ENCODE data around the gene PHACTR1. TPM values are rescaled to one million over a fixed set of nuclear protein-coding genes. Genes with fewer than 3 reads are reported as not detected.

PHACTR1 gene
- polyA plus RNA-seq, 1 experiment = not detected

DNA sequence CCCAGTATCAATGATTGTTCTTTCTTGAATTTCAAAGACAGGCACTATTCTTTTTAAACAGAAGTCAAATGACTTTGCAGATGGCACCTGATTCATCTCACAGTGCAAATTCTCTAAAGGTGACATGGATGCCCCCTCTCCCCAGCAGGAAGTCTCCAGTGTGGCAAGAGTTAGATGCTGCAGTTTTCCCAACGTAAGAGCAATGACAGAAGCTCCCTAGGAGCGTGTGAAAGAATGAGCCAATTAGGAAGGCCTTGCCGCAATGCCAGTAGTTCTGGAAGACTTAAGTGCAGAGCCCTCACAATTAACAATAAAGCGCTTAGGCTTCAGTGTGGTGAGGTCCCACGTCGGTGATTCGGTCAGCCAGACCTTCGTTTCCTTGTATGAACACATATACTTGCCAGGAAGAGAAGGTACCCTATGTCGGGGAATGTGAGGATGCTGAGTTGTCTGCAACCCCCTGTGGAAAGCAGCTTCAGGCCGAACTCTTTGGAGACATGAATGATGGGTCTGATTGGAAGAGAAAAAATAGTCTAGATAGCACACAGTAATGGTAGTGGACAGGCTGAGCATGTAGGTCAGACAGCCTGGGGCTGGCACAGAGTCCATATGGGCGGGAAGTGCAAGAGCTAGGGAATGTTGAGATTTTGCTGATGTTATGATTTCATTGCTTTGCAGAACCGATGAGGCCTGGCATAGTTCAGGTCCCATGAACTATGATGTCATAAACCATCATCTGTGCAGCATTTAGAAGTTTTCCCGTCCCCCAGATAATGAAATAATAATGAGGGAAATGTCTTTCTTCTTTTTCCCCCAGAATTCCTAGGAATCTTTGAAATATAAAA, 132.6 kb downstream of the PHACTR1 start:
- POLR2A ChIA-PET = no interaction called here
- no peak for TF ChIP-seq CTCF (IDR thresholded peaks at IDR 0.05; ENCODE audit: low read depth, low read length)
- Histone ChIP-seq H3K27ac (ENCODE audit: low read depth, low read length) (no peak overlapping the region), H3K4me3 (ENCODE audit: low read depth, low read length) (no peak overlapping the region), H3K27me3 (ENCODE audit: control insufficient read depth, insufficient read depth, low read length) (no peaks in the 10 kb centered on the region), H3K9me3 (ENCODE audit: control insufficient read depth, insufficient read depth, low read length) (no peaks in the 10 kb centered on the region; the same call in 1 of the 2 replicates)
- CTCF ChIA-PET = no interaction called here
- no peak for DNase-seq (ENCODE audit: low read depth, low spot score)

DNA sequence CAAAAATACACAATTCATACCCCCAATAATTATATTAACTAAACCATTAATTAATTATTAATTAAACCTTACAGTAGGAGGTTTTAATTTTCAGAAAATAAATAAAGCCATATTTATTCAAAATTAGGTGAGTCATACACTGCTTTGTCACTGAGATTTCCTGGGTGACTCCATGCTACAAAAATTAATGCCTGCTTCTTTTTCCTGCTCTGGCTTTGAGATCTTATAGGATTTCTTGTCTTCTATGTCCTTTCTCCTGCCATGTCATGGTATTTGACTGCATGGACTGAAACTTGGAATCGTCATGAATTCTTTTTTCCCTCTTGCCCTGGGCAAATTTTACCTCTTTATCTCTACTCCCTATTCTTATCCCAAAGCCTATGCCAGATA, 133.2 kb downstream of the PHACTR1 start:
- no peaks in the 10 kb centered on the region for H3K27me3 ChIP-seq (ENCODE audit: control insufficient read depth, insufficient read depth, low read length)
- no peak for TF ChIP-seq CTCF (IDR thresholded peaks at IDR 0.05; ENCODE audit: low read depth, low read length)
- POLR2A ChIA-PET = no interaction called here
- CTCF ChIA-PET = no interaction called here
- H3K4me3 ChIP-seq (ENCODE audit: low read depth, low read length) = no peak overlapping the region
- no peak overlapping the region for H3K27ac ChIP-seq (ENCODE audit: low read depth, low read length)
- DNase-seq (ENCODE audit: low read depth, low spot score) = no peak
- no peaks in the 10 kb centered on the region; the same call in 1 of the 2 replicates for H3K9me3 ChIP-seq (ENCODE audit: control insufficient read depth, insufficient read depth, low read length)

DNA sequence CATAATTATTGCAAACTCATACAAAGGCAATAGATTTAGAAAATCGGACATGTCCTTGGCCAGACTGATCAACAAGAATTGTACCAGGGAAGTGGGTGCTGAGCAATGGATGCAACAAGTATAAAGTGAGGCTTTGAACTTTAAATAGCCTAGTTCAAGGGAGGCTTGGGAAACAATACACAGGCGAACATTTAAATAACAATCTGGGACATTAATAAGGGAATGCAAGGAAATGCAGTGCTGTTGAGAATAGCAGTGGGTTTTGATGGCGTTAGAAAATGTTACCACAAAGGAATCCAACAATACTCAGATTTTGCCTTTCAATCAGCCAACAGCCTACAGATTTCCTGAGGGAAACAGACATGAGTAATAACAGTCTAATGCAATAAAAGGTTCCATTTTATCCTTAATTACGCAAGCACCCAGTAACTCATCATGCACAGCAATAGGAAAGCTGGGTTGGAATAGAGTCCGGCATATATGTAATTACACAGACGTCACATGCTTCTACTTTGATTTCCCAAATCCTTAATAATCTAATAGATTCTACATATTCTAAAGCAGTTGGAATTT, 134.6 kb downstream of the PHACTR1 start:
- no peak overlapping the region for H3K4me3 ChIP-seq (ENCODE audit: low read depth, low read length)
- H3K27me3 ChIP-seq (ENCODE audit: control insufficient read depth, insufficient read depth, low read length) = no peaks in the 10 kb centered on the region
- ChIA-PET CTCF (no interaction called here), POLR2A (no interaction called here)
- TF ChIP-seq CTCF (IDR thresholded peaks at IDR 0.05; ENCODE audit: low read depth, low read length) = no peak
- no peak for DNase-seq (ENCODE audit: low read depth, low spot score)
- no peaks in the 10 kb centered on the region; the same call in none of the 2 replicates for H3K9me3 ChIP-seq (ENCODE audit: control insufficient read depth, insufficient read depth, low read length)
- H3K27ac ChIP-seq (ENCODE audit: low read depth, low read length) = no peak overlapping the region

GRCh38 chr6:12861603-12862002, 145.0 kb downstream of the PHACTR1 start:
- no peaks in the 10 kb centered on the region for H3K9me3 ChIP-seq (ENCODE audit: control insufficient read depth, insufficient read depth, low read length)
- no peak overlapping the region for H3K27ac ChIP-seq (ENCODE audit: low read depth, low read length)
- ChIA-PET CTCF (no interaction called here), POLR2A (no interaction called here)
- no peak for DNase-seq (ENCODE audit: low read depth, low spot score)
- no peak for TF ChIP-seq CTCF (IDR thresholded peaks at IDR 0.05; ENCODE audit: low read depth, low read length)
- H3K27me3 ChIP-seq (ENCODE audit: control insufficient read depth, insufficient read depth, low read length) = no peaks in the 10 kb centered on the region
- no peak overlapping the region for H3K4me3 ChIP-seq (ENCODE audit: low read depth, low read length)

DNA sequence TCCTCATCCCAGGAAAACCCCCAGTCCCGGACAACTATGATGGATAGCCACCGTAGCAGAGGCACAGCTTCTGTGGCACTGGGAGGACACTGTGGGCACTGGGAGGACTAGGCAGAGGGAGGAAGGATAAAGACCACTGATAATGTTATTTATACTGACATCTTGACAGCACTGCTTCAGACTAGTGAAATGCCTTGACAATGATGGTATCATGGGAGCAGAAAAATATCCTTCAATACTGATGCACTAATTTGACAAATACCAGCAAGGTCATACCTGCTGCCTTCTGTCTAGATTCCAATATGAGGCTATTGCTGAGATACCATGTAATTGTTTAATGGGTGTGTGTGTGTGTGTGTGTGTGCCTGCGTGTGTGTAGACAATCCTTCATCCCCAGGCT, 148.6 kb downstream of the PHACTR1 start:
- DNase-seq (ENCODE audit: low read depth, low spot score) = no peak
- H3K4me3 ChIP-seq (ENCODE audit: low read depth, low read length) = no peak overlapping the region
- H3K27ac ChIP-seq (ENCODE audit: low read depth, low read length) = no peak overlapping the region
- ChIA-PET CTCF (no interaction called here), POLR2A (no interaction called here)
- TF ChIP-seq CTCF (IDR thresholded peaks at IDR 0.05; ENCODE audit: low read depth, low read length) = no peak
- no peaks in the 10 kb centered on the region for H3K27me3 ChIP-seq (ENCODE audit: control insufficient read depth, insufficient read depth, low read length)
- H3K9me3 ChIP-seq (ENCODE audit: control insufficient read depth, insufficient read depth, low read length) = no peaks in the 10 kb centered on the region
